Osteocyte (in vitro differentiated cells): ENCODE results near the gene WDR4. TPM values are rescaled to one million over a fixed set of nuclear protein-coding genes. Genes with fewer than 3 reads are reported as not detected.
A peak's percentile ranks its signal among the peaks of the same experiment; 100 is the strongest.
"Not testable (repeated sequence)": the region's sequence is repeated elsewhere in the genome, so short reads cannot be mapped to it uniquely, and the experiment has no call there.

Source experiments
- DNase-seq: peaks from one replicate; pipeline ENCODE4 v3.0.0; 2021; ENCODE audit warnings: mixed read lengths; ENCODE audit not compliant: unreplicated experiment; ENCODE audit errors: extremely low spot score
- H3K27ac Mint-ChIP-seq: one replicate; pipeline ENCODE4 v1.8.0; 2021; ENCODE audit warnings: mild to moderate bottlenecking, mixed read lengths; ENCODE audit not compliant: unreplicated experiment
- H3K27me3 Mint-ChIP-seq: one replicate; pipeline ENCODE4 v1.8.0; 2021; ENCODE audit warnings: mixed read lengths; ENCODE audit not compliant: unreplicated experiment
- H3K36me3 Mint-ChIP-seq: one replicate; pipeline ENCODE4 v1.8.0; 2021; ENCODE audit warnings: mixed read lengths; ENCODE audit not compliant: unreplicated experiment
- H3K4me1 Mint-ChIP-seq: one replicate; pipeline ENCODE4 v1.8.0; 2021; ENCODE audit warnings: mixed read lengths; ENCODE audit not compliant: unreplicated experiment
- H3K4me3 Mint-ChIP-seq: one replicate; pipeline ENCODE4 v1.8.0; 2021; ENCODE audit warnings: mild to moderate bottlenecking, moderate library complexity, mixed read lengths; ENCODE audit not compliant: unreplicated experiment
- H3K9me3 Mint-ChIP-seq: one replicate; pipeline ENCODE4 v1.8.0; 2021; ENCODE audit warnings: mixed read lengths; ENCODE audit not compliant: unreplicated experiment
- CTCF ChIP-seq: fragments of 200-600 bp; sonication (generic); IDR thresholded peaks from 2 replicates; pipeline ENCODE4 v1.5.0; 2021; ENCODE audit warnings: antibody characterized with exemption, mild to moderate bottlenecking, moderate library complexity
- total RNA-seq: library from RNA; stranded (reverse); gene quantifications from 2 replicates; pipeline ENCODE4 v1.2.1, GENCODE V29; 2021

Gene WDR4
- total RNA-seq, 1 donor from 2014 or later = 15.7 TPM

GRCh38 chr21:42840411-42841155, 38.8 kb downstream of the WDR4 start:
- peak; percentile 19 for DNase-seq
- TF ChIP-seq CTCF = no peak
- Mint-ChIP-seq H3K9me3 (no peaks in the 10 kb centered on the region), H3K4me1 (peaks cover 6% of the 10 kb centered on the region), H3K4me3 (no peak overlapping the region), H3K27me3 (no peaks in the 10 kb centered on the region), H3K36me3 (peaks cover 14% of the 10 kb centered on the region), H3K27ac (no peak overlapping the region)

- peak; percentile 80 for DNase-seq
- Mint-ChIP-seq H3K4me3 (no peak overlapping the region), H3K4me1 (no peaks in the 10 kb centered on the region), H3K9me3 (no peaks in the 10 kb centered on the region), H3K36me3 (peaks cover 9% of the 10 kb centered on the region), H3K27ac (no peak overlapping the region), H3K27me3 (no peaks in the 10 kb centered on the region)
- TF ChIP-seq CTCF = no peak
These were observed 39.8 kb downstream of the WDR4 start for GRCh38 chr21:42839271-42840231.

GRCh38 chr21:42838212-42838690, 41.1 kb downstream of the WDR4 start:
- not testable (repeated sequence) for H3K36me3 Mint-ChIP-seq, H3K9me3 Mint-ChIP-seq, H3K4me1 Mint-ChIP-seq, H3K4me3 Mint-ChIP-seq, DNase-seq, H3K27ac Mint-ChIP-seq, H3K27me3 Mint-ChIP-seq

- no peak for TF ChIP-seq CTCF
- Mint-ChIP-seq H3K9me3 (no peaks in the 10 kb centered on the region), H3K27ac (no peak overlapping the region), H3K27me3 (peaks cover 12% of the 10 kb centered on the region), H3K4me1 (no peaks in the 10 kb centered on the region), H3K4me3 (no peak overlapping the region), H3K36me3 (peaks cover 5% of the 10 kb centered on the region)
- DNase-seq = peak; percentile 81
These were observed 41.7 kb downstream of the WDR4 start for GRCh38 chr21:42837421-42838211.

- no peak for TF ChIP-seq CTCF
- Mint-ChIP-seq H3K9me3 (no peaks in the 10 kb centered on the region), H3K4me3 (no peak overlapping the region), H3K27me3 (peaks cover 12% of the 10 kb centered on the region), H3K4me1 (no peaks in the 10 kb centered on the region), H3K36me3 (peaks cover 4% of the 10 kb centered on the region), H3K27ac (no peak overlapping the region)
- DNase-seq = peak; percentile 78
These were observed 42.5 kb downstream of the WDR4 start for GRCh38 chr21:42836767-42837301.
